GM18502 (cell line): ENCODE results near the gene PCIF1.
"Not testable (repeated sequence)": the region's sequence is repeated elsewhere in the genome, so short reads cannot be mapped to it uniquely, and the experiment has no call there.

Experiments
- ATAC-seq: cut with Tn5 transposase; IDR thresholded peaks from one replicate; pipeline ENCODE4 v1.9.1; 2021; ENCODE audit warnings: mild to moderate bottlenecking; ENCODE audit not compliant: unreplicated experiment, poor library complexity

The PCIF1 gene

DNA sequence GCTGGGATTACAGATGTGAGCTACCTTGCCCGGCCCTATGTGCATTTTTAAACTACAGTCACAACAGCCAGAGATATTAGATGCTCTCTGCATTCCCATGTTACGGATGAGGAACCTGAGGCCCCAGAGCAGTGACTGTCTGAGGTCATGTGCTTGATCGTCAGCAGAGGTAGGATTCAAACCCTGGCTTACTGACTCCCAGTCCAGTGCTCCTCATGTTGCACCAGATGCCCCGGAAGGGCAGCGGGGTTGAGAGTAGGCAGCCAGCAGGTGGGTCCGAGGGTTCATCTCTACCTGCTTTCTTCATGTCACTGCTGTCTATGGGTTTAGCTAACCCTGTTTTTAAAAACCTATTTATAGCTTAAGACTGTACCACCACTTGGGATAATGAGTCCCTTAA is 46.8 kb downstream of the PCIF1 start:
- no peak for ATAC-seq

DNA sequence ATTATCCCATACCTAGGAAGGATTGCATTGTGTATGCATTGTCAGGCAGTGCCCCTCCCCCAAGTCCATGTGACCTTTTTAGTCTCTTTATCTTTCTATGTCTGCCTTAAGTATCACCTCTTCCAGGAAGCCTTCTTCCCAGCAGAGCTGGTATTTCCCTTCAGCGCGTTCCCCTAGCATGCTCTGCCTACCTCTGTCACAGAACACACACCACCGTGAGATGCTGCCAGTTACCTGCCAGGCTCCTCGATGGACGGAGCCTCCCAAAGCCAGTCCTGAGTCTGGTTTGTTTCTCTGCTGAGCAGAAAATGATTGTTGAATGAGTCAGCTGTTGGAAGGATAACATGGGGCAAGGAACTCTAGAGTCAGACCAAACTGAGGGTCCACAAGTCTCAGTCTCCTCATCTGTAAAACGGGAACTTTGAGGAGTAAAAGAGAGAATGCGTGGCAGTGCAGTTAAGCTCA is 48.8 kb downstream of the PCIF1 start:
- ATAC-seq = no peak

DNA sequence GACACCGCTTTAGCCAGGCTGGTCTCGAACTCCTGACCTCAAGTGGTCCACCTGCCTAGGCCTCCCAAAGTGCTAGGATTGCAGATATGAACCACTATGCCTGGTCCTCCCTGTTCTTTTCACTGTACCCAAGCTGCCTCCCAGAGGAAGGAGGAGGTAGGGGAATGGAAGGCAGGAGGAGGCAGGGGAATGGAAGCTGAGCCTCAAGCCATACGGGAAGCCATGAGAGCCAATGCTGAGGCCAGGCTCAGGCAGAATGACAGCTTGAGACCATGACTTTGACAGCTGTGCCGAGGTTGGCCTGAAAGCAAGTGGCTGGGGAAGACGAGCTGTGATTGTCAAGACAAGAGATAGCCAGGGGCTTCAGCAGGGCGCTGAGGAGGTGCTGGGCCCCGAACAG is 51.1 kb downstream of the PCIF1 start:
- no peak for ATAC-seq

- no peak for ATAC-seq
Measured at GRCh38 chr20:45987108-45987780, 52.8 kb downstream of the PCIF1 start.

- not testable (repeated sequence) for ATAC-seq
Measured at GRCh38 chr20:45988830-45989229, 54.3 kb downstream of the PCIF1 start.

DNA sequence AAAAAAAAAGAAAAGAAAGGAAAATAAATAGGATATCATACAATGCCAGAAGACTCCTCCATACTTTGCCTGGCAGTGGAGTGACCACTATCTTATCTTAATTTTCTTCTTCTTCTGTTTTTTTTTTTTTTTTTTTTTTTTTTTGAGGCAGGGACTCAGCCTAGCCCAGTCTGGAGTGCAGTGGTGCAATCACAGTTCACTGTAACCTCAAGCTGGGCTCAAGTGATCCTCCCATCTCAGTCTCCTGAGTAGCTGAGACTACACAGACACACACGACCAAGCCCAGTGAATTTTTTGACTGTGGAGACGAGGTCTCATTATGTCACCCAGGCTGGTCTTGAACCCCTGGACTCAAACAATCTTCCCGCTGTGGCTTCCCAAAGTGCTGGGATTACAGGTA is 57.1 kb downstream of the PCIF1 start:
- no peak for ATAC-seq

GRCh38 chr20:45993197-45993951 is 58.9 kb downstream of the PCIF1 start:
- no peak for ATAC-seq

DNA sequence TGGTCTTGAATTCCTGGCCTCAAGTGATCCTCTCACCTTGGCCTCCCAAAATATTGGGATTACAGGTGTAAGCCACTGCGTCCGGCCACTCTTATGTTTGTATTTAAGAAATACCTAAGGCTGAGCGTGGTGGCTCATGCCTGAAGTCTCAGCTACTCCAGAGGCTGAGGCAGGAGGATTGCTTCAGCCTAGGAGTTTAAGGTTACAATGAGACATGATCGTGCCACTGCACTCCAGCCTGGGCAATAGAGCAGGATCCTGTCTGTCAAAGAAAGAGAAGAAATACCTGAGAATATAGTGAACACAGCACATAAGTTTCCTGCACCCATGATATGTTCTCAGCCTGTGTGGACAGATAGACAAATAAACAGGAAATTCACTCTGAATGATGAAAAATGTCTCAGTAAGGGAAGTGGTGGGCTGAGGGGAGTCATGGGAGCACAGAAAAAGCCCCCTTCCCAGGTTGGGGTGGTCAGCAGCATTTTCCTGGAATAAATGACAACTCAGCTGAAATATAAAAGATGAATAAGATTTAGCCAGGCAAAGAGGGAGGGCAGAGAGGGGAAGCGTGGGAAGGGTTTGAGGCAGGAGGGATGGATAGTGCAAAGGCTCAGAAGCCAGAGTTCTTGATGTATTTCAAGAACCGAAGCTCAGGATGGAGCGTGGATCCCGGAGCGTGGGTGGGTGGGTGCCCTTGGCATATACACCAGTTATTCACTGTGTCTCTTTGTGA is 60.4 kb downstream of the PCIF1 start:
- ATAC-seq = no peak

DNA sequence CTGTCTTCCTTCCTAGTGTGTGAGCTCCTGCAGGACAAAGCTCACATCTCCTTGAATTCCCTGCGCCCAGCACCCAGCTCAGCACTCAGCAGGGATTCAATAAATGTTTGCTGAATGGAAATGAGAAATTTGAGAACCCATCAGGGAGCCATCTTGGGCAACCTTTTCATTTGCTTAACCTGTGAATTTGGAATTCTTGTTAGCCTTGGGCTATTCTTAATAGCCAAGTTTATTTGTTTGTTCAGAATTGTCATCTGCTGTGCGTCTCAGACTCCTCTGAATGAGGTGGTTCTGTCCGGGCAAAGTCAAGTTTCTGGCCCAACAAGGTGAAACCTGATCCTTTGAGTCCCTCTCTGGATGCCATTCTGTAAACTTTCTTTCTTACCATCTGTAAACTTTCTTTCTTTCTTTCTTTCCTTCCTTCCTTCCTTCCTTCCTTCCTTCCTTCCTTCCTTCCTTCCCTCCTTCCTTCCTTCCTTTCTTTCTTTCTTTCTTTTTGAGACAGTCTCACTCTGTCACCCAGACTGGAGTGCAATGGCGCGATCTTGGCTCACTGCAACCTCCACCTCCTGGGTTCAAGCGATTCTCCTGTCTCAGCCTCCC is 61.1 kb downstream of the PCIF1 start:
- ATAC-seq = not testable (repeated sequence)

DNA sequence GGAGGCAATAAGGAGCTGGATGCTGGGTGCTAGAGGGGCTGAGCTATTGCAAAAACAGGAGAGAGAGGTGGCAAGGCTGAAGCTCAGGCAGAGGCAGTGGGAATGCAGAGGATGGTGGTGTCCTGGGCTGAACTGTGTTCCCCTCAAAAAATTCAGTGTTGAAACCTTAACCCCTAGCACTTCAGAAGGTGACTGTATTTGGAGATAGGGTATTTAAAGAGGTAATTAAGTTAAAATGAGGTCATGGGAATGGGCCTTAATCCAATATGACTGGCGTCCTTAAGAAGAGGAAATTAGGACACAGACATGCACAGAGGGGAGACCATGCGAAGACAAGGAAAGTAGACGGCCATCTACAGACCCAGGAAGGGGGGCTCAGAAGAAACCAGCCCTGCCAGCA is 62.7 kb downstream of the PCIF1 start:
- no peak for ATAC-seq
